HepG2 (cell line): ENCODE measurements around the gene ACSF3. TPM values are rescaled to one million over a fixed set of nuclear protein-coding genes. Genes with fewer than 3 reads are reported as not detected.

Experiments used
- ATAC-seq: fragments of 200-7000 bp; cut with Tn5 transposase; 3 replicates; pipeline ENCODE4 v1.9.1; 2020; ENCODE audit warnings: mild to moderate bottlenecking, moderate library complexity
- BruUV-seq: library from RNA; stranded (reverse); fragments of 400-500 nt; replicated peaks from 2 replicates; lab custom pipeline; 2021; lab: Mats Ljungman, UMichigan
- CTCF ChIA-PET: fragments of 300-600 bp; formaldehyde crosslinking; extraction: SDS; loops from one replicate; lab custom pipeline; 2021; ENCODE audit warnings: low total read pairs, inconsistent platforms, low intra/inter-chr PET ratio; lab: Yijun Ruan, JAX
- POLR2A ChIA-PET: fragments of 350-600 bp; sonication (Branson Sonifier 250); formaldehyde crosslinking; loops from one replicate; lab custom pipeline; 2020; ENCODE audit warnings: antibody characterized with exemption, inconsistent platforms; lab: Yijun Ruan, JAX
- DNase-seq: peaks from one replicate; pipeline ENCODE4 v3.0.0-alpha.2; 2015; ENCODE audit warnings: low spot score
- FAIRE-seq: peaks from 3 replicates; lab custom pipeline; 2011; peaks lifted over from hg19 to GRCh38; lab: Jason Lieb, UNC
- H2AFZ ChIP-seq: one replicate; pipeline ENCODE4 v1.6.1; 2011; ENCODE audit warnings: low read length, inconsistent platforms
- H3K27ac ChIP-seq: fragments of 300-600 bp; 3 replicates; pipeline ENCODE4 v1.8.0; 2011; ENCODE audit warnings: mixed run types, mild to moderate bottlenecking, mixed read lengths, low read length, inconsistent platforms; ENCODE audit not compliant: insufficient read depth; ENCODE audit errors: extremely low read length
- H3K27me3 ChIP-seq, 2 experiments: fragments of 200-600 bp in 1 of 2; 2 replicates in 1 of 2; 3 replicates in 1 of 2; pipeline versions ENCODE4 v1.6.0 to v1.8.0; 2011; ENCODE audit warnings: low read length in 2 of 2, mild to moderate bottlenecking in 2 of 2, moderate library complexity in 2 of 2, inconsistent platforms in 1 of 2; ENCODE audit not compliant: insufficient read depth in 2 of 2, control insufficient read depth in 1 of 2
- H3K36me3 ChIP-seq, 2 experiments: fragments of 200-600 bp in 1 of 2; replicated peaks in 1 of 2; 2 replicates in 1 of 2; 3 replicates in 1 of 2; pipeline versions ENCODE4 v1.5.1 to v1.8.0; 2011; ENCODE audit warnings: low read length in 2 of 2, inconsistent platforms in 1 of 2; ENCODE audit not compliant: insufficient read depth in 2 of 2, control insufficient read depth in 1 of 2
- H3K4me1 ChIP-seq: 2 replicates; pipeline ENCODE4 v1.5.1; 2012; ENCODE audit warnings: low read length, inconsistent platforms; ENCODE audit not compliant: insufficient read depth
- H3K4me2 ChIP-seq: 2 replicates; pipeline ENCODE4 v1.6.0; 2011; ENCODE audit warnings: low read depth, low read length, inconsistent platforms
- H3K4me3 ChIP-seq, 3 experiments: fragments of 200-600 bp in 1 of 3; sonication (generic), shearing (Covaris generic) in 1 of 3; replicated peaks in 1 of 3; 2 replicates each; pipeline ENCODE4 v1.5.1; 2011 to 2016; ENCODE audit warnings: low read length in 3 of 3, inconsistent platforms in 2 of 3, low read depth in 2 of 3, mild to moderate bottlenecking in 2 of 3, control low read depth in 1 of 3, mixed read lengths in 1 of 3; ENCODE audit not compliant: insufficient read depth in 1 of 3
- H3K79me2 ChIP-seq: one replicate; pipeline ENCODE4 v1.6.1; 2011; ENCODE audit warnings: low read length, inconsistent platforms; ENCODE audit not compliant: insufficient read depth
- H3K9ac ChIP-seq: 2 replicates; pipeline ENCODE4 v1.6.0; 2011; ENCODE audit warnings: mild to moderate bottlenecking, low read depth, low read length, inconsistent platforms; ENCODE audit not compliant: insufficient read depth
- H3K9me3 ChIP-seq: 2 replicates; pipeline ENCODE4 v1.5.1; 2012; ENCODE audit warnings: mild to moderate bottlenecking, low read length
- H4K20me1 ChIP-seq: 2 replicates; pipeline ENCODE4 v1.6.0; 2011; ENCODE audit warnings: inconsistent platforms, mild to moderate bottlenecking, low read length, moderate library complexity; ENCODE audit not compliant: insufficient read depth
- ARID2 ChIP-seq: sonication (generic); formaldehyde crosslinking; IDR thresholded peaks from 2 replicates; pipeline ENCODE4 v1.8.1; 2022; ENCODE audit warnings: mild to moderate bottlenecking, missing genetic modification reagents, borderline replicate concordance
- EP300 ChIP-seq, 3 experiments: sonication (generic) in 1 of 3; formaldehyde crosslinking in 1 of 3; IDR thresholded peaks; 2 replicates each; pipeline versions ENCODE4 v1.5.1 to v1.6.1; 2011 to 2020; ENCODE audit warnings: low read depth in 2 of 3, low read length in 2 of 3, borderline replicate concordance in 1 of 3, improper control_type of control experiment in 1 of 3, mild to moderate bottlenecking in 1 of 3, missing genetic modification reagents in 1 of 3, moderate library complexity in 1 of 3
- MED13 ChIP-seq: sonication (generic); formaldehyde crosslinking; IDR thresholded peaks from 2 replicates; pipeline ENCODE4 v1.5.0; 2020; ENCODE audit warnings: missing genetic modification reagents
- NR1H2 ChIP-seq: sonication (generic); formaldehyde crosslinking; IDR thresholded peaks from 2 replicates; pipeline ENCODE4 v1.8.1; 2022; ENCODE audit warnings: low read depth, missing genetic modification reagents, borderline replicate concordance
- PCBP1 ChIP-seq: fragments of 200-400 bp; formaldehyde crosslinking; IDR thresholded peaks from 2 replicates; pipeline ENCODE4 v1.6.1; 2017; ENCODE audit warnings: mild to moderate bottlenecking, low read depth, low read length, borderline replicate concordance
- RARG ChIP-seq: sonication (generic); formaldehyde crosslinking; IDR thresholded peaks from 2 replicates; pipeline ENCODE4 v1.4.0; 2020; ENCODE audit warnings: low read depth, mild to moderate bottlenecking, missing genetic modification reagents
- SALL1 ChIP-seq: sonication (generic); formaldehyde crosslinking; IDR thresholded peaks from 2 replicates; pipeline ENCODE4 v1.8.0; 2022; ENCODE audit warnings: mild to moderate bottlenecking, missing genetic modification reagents
- XRCC5 ChIP-seq: fragments of 200-400 bp; formaldehyde crosslinking; optimal IDR thresholded peaks from 2 replicates; pipeline ENCODE3; 2017; ENCODE audit warnings: mild to moderate bottlenecking, low read length
- ZBTB21 ChIP-seq: sonication (generic); formaldehyde crosslinking; IDR thresholded peaks from 2 replicates; pipeline ENCODE4 v1.4.0; 2020; ENCODE audit warnings: missing genetic modification reagents
- ZBTB33 ChIP-seq: sonication (generic); formaldehyde crosslinking; IDR thresholded peaks from 2 replicates; pipeline ENCODE4 v1.4.0; 2020; ENCODE audit warnings: missing genetic modification reagents
- ZNF251 ChIP-seq: sonication (generic); formaldehyde crosslinking; IDR thresholded peaks from 2 replicates; pipeline ENCODE4 v1.9.0; 2021; ENCODE audit warnings: mild to moderate bottlenecking, missing genetic modification reagents
- ZNF550 ChIP-seq: sonication (generic); formaldehyde crosslinking; IDR thresholded peaks from 2 replicates; pipeline ENCODE4 v1.4.0; 2020; ENCODE audit warnings: mild to moderate bottlenecking, missing genetic modification reagents, borderline replicate concordance
- ZNF724P ChIP-seq: sonication (generic); formaldehyde crosslinking; IDR thresholded peaks from 2 replicates; pipeline ENCODE4 v1.8.0; 2022; ENCODE audit warnings: missing genetic modification reagents, borderline replicate concordance
- ZNF816 ChIP-seq: sonication (generic); formaldehyde crosslinking; IDR thresholded peaks from 2 replicates; pipeline ENCODE4 v1.8.0; 2022; ENCODE audit warnings: missing genetic modification reagents, mild to moderate bottlenecking, borderline replicate concordance
- WGBS: methylation state at CpG from one replicate; pipeline ENCODE4 v1.1.6; 2017; ENCODE audit warnings: low lambda C conversion rate; 5-methylcytosine and 5-hydroxymethylcytosine counted together
- in situ Hi-C: cut with HindIII; loops from 2 replicates; pipeline ENCODE4 v1.10.0; 2017; ENCODE audit warnings: low pct_unique_long_range_greater_than_20kb; ENCODE audit not compliant: extremely low pct_ligation_motif_present
- intact Hi-C: fragments of 100-400 bp; cut with micrococcal nuclease; formaldehyde crosslinking; loops from one replicate; pipeline ENCODE4 v1.10.0; 2022; ENCODE audit not compliant: unreplicated experiment
- polyA plus RNA-seq, 8 experiments: library from polyadenylated mRNA; depleted of rRNA in 3 of 8; stranded (reverse) in 7 of 8; unstranded in 1 of 8; fragments of >200 nt; fragmentation: Illumina TruSeq in 4 of 8; extraction: Trizol in 4 of 8; gene quantifications; 2 replicates each; pipeline versions ENCODE4 v1.2.1 to v1.2.3, GENCODE V29; 2011 to 2016; ENCODE audit warnings: low read depth in 4 of 8, missing spikeins in 1 of 8, mixed read lengths in 1 of 8; ENCODE audit not compliant: insufficient read depth in 1 of 8
- total RNA-seq, 5 experiments: library from RNA; depleted of rRNA; stranded (reverse); fragments of >200 nt; fragmentation: Illumina TruSeq; extraction: Trizol; gene quantifications; 2 replicates each; pipeline ENCODE4 v1.2.3, GENCODE V29; 2016; ENCODE audit warnings: low read depth in 1 of 5

Gene ACSF3
- total and polyA plus RNA-seq, 2 of the 13 experiments (the other 11 are each of a cell fraction or from before 2014, with no cell fraction given) = 14.9 to 30.6 TPM

GRCh38 chr16:89052890-89053724, 40.5 kb upstream of the ACSF3 start:
- Histone ChIP-seq H3K4me2 (peak overlapping the region; percentile 30; the same call in 1 of the 2 replicates), H3K27ac (no peak overlapping the region), H3K27me3 (peaks cover 47 to 96% of the 10 kb centered on the region in 2 experiments), H3K4me3 (peak overlapping the region in 1 of 3 experiments; percentile 32; a peak in 1 of 6 replicates), H3K9ac (no peak overlapping the region), H3K4me1 (peaks cover 18% of the 10 kb centered on the region), H4K20me1 (no peaks in the 10 kb centered on the region), H2AFZ (no peak overlapping the region), H3K36me3 (no peaks in the 10 kb centered on the region), H3K9me3 (no peaks in the 10 kb centered on the region), H3K79me2 (no peaks in the 10 kb centered on the region)
- no TSS peak for BruUV-seq
- intact Hi-C loops (no loop called here), in situ Hi-C loops (no loop called here)
- no peak for FAIRE-seq
- peak; percentile 14 for ATAC-seq
- ChIA-PET POLR2A (no interaction called here), CTCF (no interaction called here)
- WGBS = 8% methylated on average over 24 of the region's 48 CpGs
- DNase-seq = peak; percentile 20
- TF ChIP-seq RARG (CRISPR knock-in tag) (no peak), PCBP1 (0 out of 2 replicates have a peak, but pooled peaks have one; percentile 22), ZBTB21 (CRISPR knock-in tag) (0 out of 2 replicates have a peak, but pooled peaks have one; percentile 33), MED13 (CRISPR knock-in tag) (no peak), EP300 (IDR thresholded peaks at IDR 0.05; ENCODE audit: low read depth in 2 of 2, low read length in 2 of 2) (no peak), EP300 (CRISPR knock-in tag; IDR thresholded peaks at IDR 0.05; ENCODE audit: borderline replicate concordance) (no peak), ZNF816 (CRISPR knock-in tag) (no peak), ZNF550 (no peak), SALL1 (CRISPR knock-in tag) (peak; percentile 10; the same call in 1 of the 2 replicates), NR1H2 (CRISPR knock-in tag) (no peak), ARID2 (no peak), XRCC5 (peak; percentile 41), ZBTB33 (CRISPR knock-in tag) (peak; percentile 43; the same call in 1 of the 2 replicates), ZNF251 (CRISPR knock-in tag) (no peak), ZNF724P (no peak)
